GM04504 (cell line): Measurements from ENCODE around the gene KMT2D.

ENCODE experiments used
- DNase-seq: peaks from one replicate; pipeline ENCODE4 v3.0.0-alpha.2; 2012; ENCODE audit warnings: low read depth

The KMT2D gene

DNA sequence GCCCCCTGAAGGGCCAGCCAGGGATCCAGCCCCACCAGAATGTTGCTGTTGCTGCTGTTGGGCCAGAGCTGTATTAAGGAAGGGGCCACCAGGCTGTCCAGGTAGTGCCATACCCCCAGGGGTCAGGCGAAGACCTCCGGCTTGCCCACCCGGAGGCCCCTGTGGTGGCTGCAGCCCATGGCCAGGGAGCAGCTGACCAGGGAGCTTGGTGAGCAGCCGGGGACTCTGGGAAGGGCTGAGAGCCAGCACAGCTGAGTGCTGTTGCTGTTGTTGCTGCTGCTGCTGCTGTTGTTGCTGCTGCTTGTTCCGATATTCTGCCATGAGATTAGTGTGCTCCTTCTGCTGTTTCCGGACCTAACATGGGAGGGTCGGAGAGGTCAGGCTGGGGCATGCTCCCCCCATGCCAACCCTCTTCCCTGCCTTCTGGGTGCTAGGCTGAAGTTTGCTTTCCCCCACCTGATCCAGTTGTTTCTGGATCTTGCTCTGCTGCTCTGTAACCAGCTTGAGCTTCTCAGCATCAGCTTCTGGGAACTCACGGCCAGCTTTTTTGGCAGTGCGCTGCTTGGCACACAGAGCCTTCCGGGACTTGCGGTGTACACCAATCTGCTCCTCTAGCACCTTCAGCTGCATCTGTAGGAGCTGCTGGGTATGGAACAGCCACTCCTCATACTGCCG lies 26.8 kb downstream of the KMT2D start:
- DNase-seq = no peak

DNA sequence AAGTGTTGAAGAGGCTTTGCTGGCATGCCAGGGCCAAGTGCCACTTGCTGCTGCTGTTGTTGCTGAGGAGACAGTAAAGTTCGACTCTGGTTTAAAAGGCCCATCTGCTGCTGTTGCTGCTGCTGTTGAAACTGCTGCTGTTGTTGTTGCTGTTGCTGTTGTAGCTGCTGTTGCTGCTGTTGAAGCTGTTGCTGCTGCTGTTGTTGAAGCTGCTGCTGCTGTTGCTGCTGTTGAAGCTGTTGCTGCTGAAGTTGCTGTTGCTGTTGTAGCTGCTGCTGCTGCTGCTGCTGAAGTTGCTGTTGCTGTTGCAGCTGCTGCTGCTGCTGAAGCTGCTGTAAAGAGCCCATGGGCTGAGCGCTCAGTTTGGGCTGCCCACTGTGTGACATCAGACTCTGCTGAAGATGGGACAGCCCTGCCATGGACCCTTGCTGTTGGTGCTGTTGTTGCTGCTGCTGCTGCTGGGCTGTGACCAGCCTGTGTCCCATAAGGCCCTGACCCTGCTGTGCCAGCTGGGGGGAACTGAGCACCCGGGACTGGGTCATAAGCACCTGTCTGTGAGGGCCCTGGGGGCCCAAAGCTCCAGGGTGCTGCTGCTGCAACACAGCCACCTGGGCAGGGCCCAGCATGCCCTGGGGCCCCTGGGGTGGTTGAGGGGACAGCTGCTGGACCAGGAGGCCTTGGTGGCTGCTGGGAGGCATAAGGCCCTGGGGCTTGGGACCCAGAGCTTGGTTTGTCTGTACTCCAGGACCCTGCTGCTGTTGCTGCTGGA lies 27.7 kb downstream of the KMT2D start:
- DNase-seq = no peak

DNA sequence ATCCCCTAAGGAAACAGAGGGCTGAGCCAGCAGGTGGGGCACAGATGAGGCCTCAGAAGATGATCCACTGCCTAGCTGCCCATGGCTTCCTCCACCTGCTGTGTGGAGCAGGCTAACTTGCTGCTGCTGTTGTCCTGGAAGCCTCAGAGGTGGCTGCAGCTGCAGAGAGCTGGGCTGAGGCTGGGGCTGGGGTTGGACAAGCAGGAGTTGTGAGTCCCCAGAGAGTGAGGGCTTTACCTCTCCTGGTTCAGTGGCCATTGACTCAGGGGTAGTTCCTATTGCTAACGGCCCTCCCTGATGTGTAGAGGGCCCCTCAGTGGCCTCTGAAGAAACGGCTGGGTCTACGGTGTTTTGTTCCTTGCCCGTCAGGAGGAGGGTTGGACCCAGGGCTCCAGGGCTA lies 28.3 kb downstream of the KMT2D start:
- no peak for DNase-seq

DNA sequence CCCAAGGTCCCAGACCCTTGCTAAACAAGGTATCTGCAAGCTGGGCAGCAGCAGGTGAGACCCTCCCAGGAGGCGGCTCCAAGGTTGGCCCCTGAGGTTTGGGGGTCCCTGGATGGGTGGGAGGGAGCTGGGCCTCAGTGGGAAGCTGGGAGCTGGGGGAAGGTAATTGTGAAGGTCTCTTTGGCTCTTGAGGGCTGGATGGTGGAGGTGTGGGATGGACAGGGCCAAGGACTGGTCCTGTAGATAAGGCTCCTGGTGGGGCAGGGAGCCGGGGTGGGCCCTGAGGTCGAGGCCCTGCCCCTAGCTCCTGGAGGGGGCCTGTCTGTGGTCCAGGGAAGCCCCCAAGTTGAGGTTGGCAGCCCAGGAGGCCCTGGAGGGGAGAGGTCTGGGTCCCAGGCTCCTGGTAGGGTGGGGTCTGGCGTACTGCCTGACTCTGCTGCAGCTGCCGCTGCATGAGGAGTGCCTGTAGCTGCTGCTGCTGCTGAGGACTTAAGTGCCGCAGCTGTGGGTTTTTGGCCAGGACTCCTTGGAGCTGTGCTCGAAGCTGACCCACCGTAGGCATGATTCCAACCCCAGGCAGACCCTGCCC lies 28.9 kb downstream of the KMT2D start:
- no peak for DNase-seq

DNA sequence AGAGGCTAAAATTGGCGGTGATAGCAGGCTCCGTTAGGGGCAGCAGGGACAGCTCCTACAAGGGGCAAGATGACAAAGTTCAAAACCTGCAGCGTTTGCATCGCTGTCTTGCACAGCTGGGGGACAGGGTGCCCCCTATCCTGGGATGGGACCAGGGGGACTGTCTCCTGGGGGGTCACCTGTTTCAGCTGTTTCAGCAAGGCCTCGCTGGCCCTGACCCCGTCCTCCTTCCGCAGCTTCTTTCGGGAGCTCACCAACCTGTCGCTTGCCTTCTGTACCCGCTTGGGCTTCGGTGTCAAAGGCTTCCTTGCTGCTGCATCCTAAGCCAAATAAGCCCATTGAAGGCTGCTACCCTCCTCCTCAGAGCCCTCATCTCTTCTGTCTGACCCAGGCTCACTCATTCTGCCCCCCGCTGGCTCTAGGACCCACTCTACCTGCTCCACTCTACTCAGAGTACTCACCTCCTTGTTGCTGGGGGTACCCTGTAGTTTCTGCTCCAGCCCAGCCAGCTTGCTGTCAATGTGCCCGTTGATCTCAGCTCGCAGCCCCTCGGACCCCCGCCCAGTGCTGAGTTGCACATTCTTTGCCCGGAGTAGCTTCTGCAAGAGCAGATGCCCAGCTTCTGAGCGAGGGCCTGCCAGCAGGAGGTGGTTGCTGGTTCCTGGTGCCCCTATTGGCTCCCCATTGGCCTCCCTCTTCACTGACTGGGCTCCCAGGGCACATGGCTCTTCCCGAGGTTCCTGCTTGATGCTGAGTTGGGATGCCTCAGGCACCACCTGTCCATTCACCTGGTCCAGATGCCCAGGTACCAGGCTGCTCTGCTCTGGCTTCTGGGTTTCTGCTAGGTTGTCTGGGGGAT lies 29.7 kb downstream of the KMT2D start:
- no peak for DNase-seq

DNA sequence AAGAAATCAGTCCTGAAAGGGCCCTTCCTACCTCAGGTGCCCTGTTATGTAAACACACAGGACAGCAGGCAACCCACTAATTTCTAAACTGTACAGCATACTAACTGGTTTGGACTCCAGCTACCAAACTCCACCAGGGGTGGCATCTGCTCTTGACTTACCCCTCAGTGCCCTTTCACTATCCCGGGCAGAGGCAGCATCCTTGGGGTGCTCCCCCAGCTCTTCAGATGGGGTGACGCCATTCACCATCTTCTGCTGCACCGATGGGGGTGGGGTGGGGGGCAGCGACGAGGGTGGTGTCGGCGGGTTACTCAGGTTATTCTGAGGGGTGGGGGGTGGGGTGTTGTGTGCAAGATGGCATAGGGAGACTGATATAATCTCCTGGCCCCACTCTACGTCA lies 30.5 kb downstream of the KMT2D start:
- no peak for DNase-seq

DNA sequence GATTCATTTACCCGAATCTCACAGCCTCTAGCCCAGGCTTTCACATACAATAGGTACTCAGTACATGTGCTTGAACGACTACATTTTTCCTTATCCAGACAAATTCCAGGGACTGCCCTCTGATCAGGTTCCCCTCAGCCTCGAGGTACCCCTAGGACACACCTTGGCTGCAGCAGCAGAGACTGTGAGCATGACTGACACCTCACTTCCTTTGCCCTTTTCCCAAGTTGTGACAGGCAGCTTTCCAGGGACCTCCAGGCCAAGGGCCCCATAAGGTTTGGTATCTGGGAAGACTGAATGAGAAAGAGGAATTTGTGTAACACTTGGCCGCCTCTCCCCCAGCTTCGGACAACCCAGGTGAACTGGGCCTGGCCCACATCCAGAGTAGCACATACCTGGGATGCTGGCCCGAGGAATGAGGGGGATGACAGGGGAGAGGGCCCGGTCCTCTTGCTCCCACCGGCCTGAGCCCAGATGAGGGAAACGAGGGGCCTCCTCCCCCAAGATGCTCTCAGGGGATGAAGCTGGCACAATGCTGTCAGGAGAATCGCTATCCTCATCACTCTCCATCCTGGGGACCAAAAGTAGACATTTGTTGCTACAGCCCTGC lies 31.8 kb downstream of the KMT2D start:
- DNase-seq = no peak

DNA sequence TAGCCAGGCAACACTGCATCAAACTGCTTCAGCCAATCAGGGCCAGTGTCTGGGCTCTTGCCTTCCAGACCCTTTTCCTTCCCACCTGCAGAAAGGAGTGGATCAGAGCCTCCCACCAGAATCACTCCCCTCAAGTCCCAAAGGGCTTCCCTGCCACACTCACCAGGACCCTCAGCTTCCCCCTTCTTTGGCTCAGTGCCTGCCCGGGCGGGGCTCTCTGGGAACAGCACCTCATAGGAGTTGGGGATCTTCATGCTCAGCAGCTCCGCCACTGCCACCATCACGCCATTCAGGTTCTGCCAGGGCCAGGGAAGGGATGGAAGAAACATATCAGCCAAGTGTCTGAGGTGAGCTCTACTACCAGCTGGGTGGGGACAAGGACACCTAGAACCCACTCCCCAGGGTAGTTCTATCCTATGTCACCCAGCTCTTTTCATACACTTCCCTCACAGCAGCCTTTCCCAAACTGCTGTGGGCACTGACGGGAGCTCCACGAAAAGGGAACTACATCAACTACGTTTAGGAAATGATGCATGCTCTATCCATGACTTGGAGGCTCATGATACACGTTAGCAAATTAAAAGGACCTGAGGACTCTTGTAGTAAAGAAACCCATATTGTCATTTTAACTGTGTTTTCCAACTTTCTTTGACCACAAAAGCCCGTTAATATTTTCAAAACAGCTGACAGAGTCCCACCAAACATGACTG lies 32.6 kb downstream of the KMT2D start:
- DNase-seq = no peak

DNA sequence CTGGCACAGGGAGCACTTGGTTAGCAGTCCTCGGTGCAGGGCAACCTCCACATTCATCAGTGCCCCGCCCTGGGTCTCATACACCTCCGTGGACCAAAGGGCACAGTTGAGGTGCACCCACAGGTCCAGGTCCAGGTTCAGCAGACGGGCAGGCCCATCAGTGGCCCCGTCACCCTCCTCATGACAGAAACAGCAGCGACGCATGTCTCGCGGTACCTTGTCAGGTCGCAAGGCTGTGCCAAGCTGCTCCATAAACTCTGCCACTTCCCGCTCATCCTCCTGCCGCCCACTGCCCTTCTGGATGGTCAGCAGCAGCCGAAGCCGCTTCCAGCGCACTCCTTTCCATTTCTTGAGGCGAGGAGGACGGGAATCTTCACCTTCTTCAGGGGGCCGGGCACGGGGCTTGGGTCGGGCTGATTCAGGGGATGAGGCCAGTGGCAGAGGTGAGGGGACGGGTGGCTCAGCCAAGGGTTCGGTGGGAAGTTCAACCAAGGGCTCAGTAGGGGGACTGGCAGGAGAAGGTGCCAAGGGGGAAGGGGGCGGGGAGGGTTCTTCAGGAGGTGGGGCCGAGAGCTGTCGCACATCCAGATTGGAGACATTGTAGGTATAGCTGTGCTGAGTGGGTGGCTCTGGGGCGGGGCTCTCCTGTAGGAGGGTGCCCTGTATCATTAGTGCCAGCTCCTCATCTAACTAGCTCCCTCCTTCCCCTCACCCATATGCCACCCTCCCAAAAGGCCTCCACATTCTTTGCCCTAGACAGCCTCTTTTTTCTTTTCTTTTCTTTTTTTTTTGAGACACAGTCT lies 33.7 kb downstream of the KMT2D start:
- DNase-seq = no peak

DNA sequence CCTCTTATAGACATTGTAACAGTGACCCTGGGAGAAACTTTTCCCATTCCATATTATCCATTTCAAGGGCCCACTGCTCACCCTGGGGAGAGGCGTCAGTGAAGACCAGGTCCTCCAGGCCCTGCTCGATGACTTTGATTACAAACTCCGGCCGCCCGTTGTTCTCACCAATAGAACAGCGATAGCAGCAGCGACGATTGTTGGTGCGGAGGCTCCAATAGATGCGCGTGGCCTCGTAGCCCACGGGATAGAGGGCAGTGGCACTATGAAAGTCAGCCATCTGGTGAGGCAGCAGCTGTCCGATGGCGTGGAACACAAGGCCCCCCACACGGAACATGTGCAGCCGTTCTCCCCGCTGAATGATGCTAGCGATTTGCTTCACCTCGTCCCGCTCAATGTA lies 34.5 kb downstream of the KMT2D start:
- no peak for DNase-seq

DNA sequence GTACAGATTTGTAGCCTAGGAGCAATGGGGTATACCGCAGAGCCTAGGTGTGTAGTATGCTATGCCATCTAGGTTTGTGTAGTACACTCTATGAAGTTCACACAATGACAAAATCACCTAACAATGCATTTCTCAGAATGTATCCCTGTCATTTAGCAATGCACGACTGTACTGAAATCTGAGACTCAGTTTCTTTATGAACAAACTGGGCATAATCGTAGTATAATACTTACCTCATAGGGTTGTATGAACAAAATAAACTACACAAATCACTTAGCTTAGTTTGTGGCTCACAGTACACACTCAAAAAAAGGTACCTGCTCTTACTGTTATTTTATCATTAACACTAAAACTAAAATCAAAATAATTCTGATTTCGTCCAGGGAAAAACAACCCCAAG lies 35.1 kb downstream of the KMT2D start:
- no peak for DNase-seq

DNA sequence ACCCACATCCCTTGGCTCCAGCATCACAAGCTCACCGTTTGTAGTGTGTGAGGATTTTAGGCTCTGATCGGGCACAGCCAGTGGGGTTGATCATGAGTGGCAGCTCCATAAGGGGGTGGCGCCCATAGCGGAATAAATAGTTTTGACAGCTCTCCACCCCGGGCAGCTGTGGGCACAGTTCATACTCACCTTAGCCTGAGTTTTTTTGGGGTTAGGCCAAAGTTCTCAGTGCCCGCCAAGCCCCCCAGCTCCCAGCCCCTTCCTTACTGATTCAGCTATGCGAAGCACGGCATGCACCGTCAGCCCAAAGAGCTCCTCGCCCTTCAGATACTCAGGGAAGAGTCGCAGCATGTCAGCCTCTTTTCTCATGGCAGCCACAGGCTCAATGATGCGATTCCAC lies 36.1 kb downstream of the KMT2D start:
- DNase-seq = no peak

DNA sequence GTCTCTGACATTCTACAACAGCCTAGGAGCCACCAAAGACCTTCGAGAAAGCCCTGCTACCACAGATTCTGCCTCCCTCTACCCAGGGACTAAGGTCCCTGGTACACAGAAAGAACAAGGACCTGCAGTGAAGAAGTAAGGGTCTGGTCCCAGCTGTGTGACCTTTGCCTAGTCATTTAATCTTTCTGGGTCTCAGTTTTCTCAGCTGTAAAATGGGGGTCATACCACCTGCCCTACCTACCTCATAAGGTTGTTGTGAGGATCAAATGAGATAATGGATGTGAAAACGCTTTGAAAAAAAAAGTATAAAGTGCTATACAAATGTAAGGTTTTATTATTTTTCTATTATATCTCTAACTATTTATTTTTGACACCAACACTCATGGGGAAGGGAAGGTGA lies 36.8 kb downstream of the KMT2D start:
- DNase-seq = no peak

DNA sequence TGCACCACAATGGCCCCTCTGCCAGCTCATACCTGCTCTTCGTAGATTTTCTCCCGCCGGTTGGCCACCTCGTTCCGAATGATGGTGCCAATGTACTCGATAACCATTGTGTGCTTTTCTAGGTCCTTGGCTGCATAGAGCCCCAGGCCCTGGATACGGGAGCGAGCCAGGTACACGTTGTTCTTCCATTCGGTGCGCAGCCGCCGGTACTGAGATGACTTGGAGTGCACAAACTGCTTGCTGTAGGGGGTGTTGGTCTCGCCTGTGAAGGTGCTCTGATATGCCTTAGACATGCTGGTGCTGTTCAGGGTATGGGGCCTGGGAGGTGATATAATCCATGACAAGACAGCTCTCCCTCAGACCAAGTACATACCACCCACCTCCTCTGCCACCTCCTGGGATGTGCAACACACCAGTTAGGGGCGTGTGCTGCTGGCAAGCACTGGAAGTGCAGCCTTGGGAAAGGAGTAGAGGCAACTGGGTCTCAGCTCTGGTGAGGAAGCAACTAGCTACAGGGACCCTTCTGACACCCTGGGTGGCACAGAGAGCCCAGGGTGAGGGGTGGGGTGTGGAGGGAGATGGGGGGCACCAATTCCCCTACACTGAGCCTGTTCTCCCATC lies 37.9 kb downstream of the KMT2D start:
- no peak for DNase-seq

DNA sequence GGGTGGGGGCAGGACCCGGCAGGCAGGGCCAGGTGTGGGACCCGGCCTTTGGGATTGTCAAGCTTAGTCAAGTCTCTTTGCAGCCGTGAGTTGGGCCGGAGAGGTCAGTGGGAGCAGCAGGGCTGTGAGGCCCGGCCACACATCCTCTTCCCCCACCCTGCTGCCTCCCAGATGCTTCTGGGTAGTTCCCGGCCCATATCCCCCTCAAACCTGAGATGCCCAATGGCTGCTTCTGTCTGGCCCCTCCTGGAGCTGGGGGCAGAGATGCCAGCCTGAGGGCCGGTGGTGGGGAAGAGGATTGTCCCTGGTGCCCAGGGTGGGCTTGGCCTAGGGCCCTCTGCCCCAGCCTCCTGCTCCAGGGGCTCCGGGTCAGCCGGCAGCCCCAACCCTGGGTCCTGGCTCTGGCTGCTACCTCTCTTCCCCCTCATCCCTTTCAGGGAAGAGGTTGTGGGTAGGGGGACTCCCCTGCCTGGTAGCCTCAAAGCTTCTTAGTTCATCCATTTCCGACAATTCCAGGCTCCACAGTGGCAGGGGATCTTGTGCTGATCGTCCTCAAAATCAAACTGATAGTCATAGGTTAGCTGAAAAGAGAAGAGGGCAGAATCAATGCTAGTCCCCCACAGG lies 39.2 kb downstream of the KMT2D start:
- DNase-seq = no peak

DNA sequence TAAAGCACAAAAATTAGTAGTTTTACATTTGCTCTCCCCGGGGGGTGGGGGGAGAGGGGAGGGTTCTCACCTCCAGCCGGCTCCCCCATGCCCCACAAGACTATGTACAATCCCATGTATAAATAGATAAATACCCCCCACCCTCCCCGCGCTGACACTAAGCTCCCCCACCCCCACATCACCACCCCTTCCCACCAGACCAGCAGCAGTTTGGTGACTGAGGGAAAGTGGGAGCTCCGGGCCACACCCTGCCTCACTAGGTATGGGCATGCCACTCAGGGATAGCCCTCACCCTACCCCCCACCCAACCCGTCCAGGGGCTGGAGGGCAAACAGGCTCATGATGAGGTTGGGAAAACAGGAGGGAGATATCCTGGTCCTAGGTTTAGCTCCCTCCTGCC lies 40.2 kb downstream of the KMT2D start:
- DNase-seq = no peak

DNA sequence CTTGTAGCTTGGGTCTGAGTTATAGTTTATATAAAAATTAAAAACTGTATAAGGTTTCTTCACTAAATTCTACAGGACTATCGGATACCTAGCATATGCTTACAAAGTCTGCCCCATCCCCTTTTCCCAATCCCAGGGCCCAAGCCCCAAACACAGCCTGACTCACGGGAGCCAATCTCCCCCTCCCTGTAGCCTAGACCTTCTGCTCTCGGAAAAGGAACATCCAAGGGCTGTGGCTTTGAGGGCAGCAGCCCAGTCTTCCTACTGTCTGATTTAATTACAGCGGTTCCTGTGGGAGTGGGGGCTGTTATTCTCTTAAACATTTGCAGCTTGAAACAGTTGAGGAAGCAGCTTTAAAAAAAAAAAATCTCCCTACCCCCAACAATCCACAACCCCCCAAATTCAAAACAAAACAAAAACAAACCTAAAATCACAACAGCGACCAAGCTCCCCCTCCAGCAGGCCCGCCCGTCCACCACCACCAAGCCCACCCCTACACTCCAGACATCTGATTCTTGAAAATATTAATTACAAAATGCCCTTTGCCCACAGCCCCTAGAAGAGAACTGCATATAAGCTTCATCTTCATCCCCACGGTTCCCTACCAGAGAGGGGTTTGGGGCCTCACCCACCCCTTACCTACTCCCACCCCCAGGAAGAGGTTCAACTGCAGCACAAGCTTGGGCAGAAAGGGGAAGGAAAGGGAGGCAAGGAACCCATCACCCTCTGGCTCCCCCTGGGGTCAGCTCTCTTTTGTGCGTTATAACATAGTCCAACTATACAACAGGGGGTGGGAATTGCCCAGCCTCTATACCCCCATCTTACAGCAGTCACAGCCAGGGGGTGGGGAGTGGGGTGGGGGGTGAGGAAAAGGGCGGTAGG lies 40.9 kb downstream of the KMT2D start:
- DNase-seq = no peak

DNA sequence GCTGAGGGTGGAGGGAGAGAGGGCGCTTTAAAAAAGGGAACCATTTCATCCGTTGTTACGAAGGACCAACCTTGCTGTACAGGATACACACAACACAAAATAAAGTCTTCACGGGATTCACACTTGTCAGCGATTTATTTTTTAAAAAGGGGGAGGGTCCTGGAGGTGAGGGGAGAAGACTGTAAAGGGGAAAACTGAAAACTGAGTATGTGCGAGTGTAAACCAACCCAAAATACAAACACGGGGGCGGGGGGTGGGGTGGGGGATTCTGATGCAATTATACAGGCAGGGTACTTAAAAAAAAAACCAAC lies 41.5 kb downstream of the KMT2D start:
- DNase-seq = no peak
